ENCODE measurements around the gene GSTK1.

The GSTK1 gene

DNA sequence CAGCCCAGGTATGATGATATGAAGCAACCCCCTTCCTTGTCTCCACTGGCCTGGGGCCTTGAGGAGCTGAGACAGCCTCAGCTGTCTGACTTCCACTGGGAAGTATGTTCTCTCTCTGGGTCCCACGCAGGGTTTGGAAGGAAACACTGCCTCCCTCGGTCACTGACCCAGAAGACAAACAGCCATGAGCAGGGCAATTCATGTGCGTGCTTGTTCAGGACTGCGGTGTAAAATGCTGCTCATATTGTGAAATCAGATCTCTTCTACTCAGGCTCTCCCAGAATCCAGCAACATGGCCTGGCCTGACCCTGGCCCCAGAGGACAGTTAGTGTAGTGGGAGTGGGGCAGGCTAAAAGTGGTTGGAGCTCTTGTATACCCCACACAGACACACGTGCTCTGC, 55.4 kb downstream of the GSTK1 start:
- no peak for TF ChIP-seq POLR2AphosphoS5 (IDR thresholded peaks at IDR 0.05; ENCODE audit: borderline replicate concordance, low read depth, low read length)
- no peak for TF ChIP-seq FOXP2 (optimal IDR thresholded peaks at IDR 0.05; ENCODE audit: control extremely low read depth, extremely low read length, insufficient read depth)
- TF ChIP-seq EZH2 (IDR thresholded peaks at IDR 0.05) = no peak
- Histone ChIP-seq H3K27ac (no peak overlapping the region), H3K36me3 (ENCODE audit: insufficient read depth, low read length) (no peaks in the 10 kb centered on the region), H3K9me3 (ENCODE audit: low read depth, low read length) (no peaks in the 10 kb centered on the region), H3K9ac (ENCODE audit: insufficient read length) (no peak overlapping the region), H3K4me3 (no peak overlapping the region)
- DNase-seq (ENCODE audit: low read depth, low spot score) = no peak

Measured in SK-N-MC (cell line).